ENCODE results near the gene MAPK4. TPM values are rescaled to one million over a fixed set of nuclear protein-coding genes. Genes with fewer than 3 reads are reported as not detected.

Gene MAPK4
- total RNA-seq, 4 donors from 2014 or later = 0.13 to 3.1 (median 0.61) TPM

GRCh38 chr18:50722311-50722710, 162.4 kb downstream of the MAPK4 start:
- 73 to 96% methylated on average over 3 to 4 of the region's 4 CpGs for WGBS, 2 donors
- Histone ChIP-seq H3K27me3 (no peaks in the 10 kb centered on the region), H3K4me3 (no peak overlapping the region), H3K36me3 (no peaks in the 10 kb centered on the region), H3K9me3 (no peaks in the 10 kb centered on the region), H3K4me1 (peaks cover 0 to 4% (median 0%) of the 10 kb centered on the region in 3 donors), H3K27ac (no peak overlapping the region)
- DNase-seq = no peak
- TF ChIP-seq POLR2A (IDR thresholded peaks at IDR 0.05) = no peak
- no peak for TF ChIP-seq CTCF (IDR thresholded peaks at IDR 0.05)
- intact Hi-C loops (cut with DNase I) = no loop called here

- intact Hi-C loops (cut with DNase I) = no loop called here
These were observed 164.9 kb downstream of the MAPK4 start for GRCh38 chr18:50724751-50725151.

GRCh38 chr18:50726960-50727589, 167.2 kb downstream of the MAPK4 start:
- Histone ChIP-seq H3K4me3 (no peak overlapping the region), H3K4me1 (peaks cover 0 to 5% (median 0%) of the 10 kb centered on the region in 3 donors), H3K36me3 (no peaks in the 10 kb centered on the region), H3K9me3 (no peaks in the 10 kb centered on the region), H3K27ac (no peak overlapping the region), H3K27me3 (no peaks in the 10 kb centered on the region)
- WGBS, 2 donors = 17 to 29% methylated on average over 9 of the region's 10 CpGs
- DNase-seq = no peak
- intact Hi-C loops (cut with DNase I) = no loop called here
- TF ChIP-seq POLR2A (IDR thresholded peaks at IDR 0.05) (no peak), CTCF (IDR thresholded peaks at IDR 0.05) (no peak)

More at GRCh38 chr18:50724751-50725151, 164.9 kb downstream of the MAPK4 start:
- H3K27ac ChIP-seq = no peak overlapping the region
- H3K27me3 ChIP-seq = no peaks in the 10 kb centered on the region
- 40 to 80% methylated on average over 1 to 2 of the region's 5 CpGs for WGBS, 2 donors
- no peaks in the 10 kb centered on the region for H3K36me3 ChIP-seq
- no peak for DNase-seq
- no peak for TF ChIP-seq CTCF (IDR thresholded peaks at IDR 0.05)
- TF ChIP-seq POLR2A (IDR thresholded peaks at IDR 0.05) = no peak
- no peaks in the 10 kb centered on the region for H3K9me3 ChIP-seq
- H3K4me3 ChIP-seq = no peak overlapping the region
- peaks cover 0 to 5% (median 0%) of the 10 kb centered on the region in 3 donors for H3K4me1 ChIP-seq

- Histone ChIP-seq H3K4me1 (peaks cover 0 to 5% (median 0%) of the 10 kb centered on the region in 3 donors), H3K9me3 (no peaks in the 10 kb centered on the region), H3K4me3 (no peak overlapping the region), H3K27ac (no peak overlapping the region), H3K36me3 (no peaks in the 10 kb centered on the region), H3K27me3 (no peaks in the 10 kb centered on the region)
- no peak for DNase-seq
- TF ChIP-seq CTCF (IDR thresholded peaks at IDR 0.05) = no peak
- TF ChIP-seq POLR2A (IDR thresholded peaks at IDR 0.05) = no peak
- 78 to 82% methylated on average over 7 to 10 of the region's 10 CpGs for WGBS, 2 donors
- intact Hi-C loops (cut with DNase I) = no loop called here
These were observed 168.0 kb downstream of the MAPK4 start for GRCh38 chr18:50727721-50728471.

GRCh38 chr18:50729376-50729775, 169.5 kb downstream of the MAPK4 start:
- no peaks in the 10 kb centered on the region for H3K36me3 ChIP-seq
- intact Hi-C loops (cut with DNase I) = no loop called here
- 20% methylated on average over 1 of the region's 46 CpGs; no CpG with 5 or more reads in 1 of the 2 donors for WGBS, 2 donors
- no peak overlapping the region for H3K4me3 ChIP-seq
- TF ChIP-seq POLR2A (IDR thresholded peaks at IDR 0.05) (no peak), CTCF (IDR thresholded peaks at IDR 0.05) (no peak)
- no peaks in the 10 kb centered on the region for H3K9me3 ChIP-seq
- H3K27me3 ChIP-seq = no peaks in the 10 kb centered on the region
- no peak for DNase-seq
- H3K4me1 ChIP-seq = peaks cover 0 to 5% (median 0%) of the 10 kb centered on the region in 3 donors
- H3K27ac ChIP-seq = no peak overlapping the region

Measured in esophagus squamous epithelium (tissue), 5 donors.